GM20000 (cell line): Measurements from ENCODE around the gene VASP.
A peak's percentile ranks its signal among the peaks of the same experiment; 100 is the strongest.

Experiments
- DNase-seq: peaks from one replicate; pipeline ENCODE4 v3.0.0; 2012; ENCODE audit warnings: low spot score
- CTCF ChIP-seq: IDR thresholded peaks from 2 replicates; pipeline ENCODE4 v1.5.1; 2012; ENCODE audit warnings: mild to moderate bottlenecking, control low read depth; ENCODE audit errors: extremely low read depth, missing control alignments

VASP gene

DNA sequence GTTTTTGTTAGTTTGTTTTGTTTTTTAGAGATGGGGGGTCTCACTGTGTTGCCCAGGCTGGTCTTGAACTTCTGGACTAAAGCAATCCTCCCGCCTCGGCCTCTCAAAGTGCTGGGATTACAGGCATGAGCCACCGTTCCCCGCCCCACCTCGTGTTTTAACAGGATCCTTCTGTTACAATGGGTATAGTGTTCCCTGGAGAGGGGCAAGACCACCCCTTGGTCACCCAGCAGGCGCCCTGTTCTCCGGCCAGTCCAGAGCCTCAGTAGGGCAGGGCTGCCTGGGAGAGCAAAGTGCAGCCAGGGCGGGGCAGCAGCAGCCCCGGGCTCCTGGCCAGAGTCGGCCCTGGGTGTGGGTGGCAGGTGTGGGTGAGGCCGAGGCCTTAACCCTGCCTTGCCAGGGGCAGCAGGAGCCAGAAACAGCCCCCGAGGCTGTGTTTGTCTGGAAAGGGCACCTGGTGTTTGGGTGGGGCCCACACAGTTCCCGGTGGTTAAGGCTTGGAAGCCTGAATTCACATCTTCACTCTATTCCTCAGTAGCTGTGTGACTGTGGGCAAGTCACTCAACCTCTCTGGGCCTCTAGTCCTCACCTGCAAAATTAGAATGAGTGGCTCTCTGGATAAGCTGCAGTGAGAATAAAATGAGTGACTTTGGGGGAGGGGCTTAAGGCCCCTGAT, 7.2 kb downstream of the VASP start:
- DNase-seq, result peak; percentile 30
- no peak for TF ChIP-seq CTCF

- no peak for TF ChIP-seq CTCF
- peak; percentile 67 for DNase-seq
Observed at GRCh38 chr19:45515081-45515624, 7.9 kb downstream of the VASP start.

DNA sequence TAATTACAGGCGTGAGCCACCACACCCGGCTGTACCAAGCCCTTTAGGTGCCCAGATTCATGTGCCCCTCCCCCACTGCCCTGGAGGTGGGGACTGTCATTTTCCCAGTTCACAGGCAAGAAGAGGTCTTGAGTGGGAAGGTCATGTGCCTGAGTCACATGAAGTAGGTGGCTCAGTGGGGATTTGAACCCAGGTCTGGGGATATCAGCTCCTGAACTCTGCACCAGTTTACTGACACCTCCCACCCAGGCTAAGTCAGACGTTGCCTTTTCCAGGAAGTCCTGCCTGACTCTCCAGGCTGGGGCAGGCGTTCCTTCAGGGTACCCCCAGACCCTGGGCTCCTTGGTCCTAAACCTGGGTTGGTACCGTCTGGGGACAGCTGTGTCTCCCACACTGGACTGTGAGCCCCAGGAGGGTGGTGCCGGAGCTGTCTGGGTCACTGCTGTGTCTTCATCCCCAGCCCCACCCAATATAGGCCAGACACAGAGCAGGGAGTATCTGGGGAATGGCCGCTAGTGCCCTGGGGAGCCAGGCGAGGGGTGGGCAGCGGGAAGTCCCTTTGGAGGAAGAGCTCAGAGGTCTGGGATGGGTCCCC, 8.6 kb downstream of the VASP start:
- no peak for TF ChIP-seq CTCF
- peak; percentile 44 for DNase-seq

- no peak for DNase-seq
Observed at GRCh38 chr19:45517238-45517637, 10.0 kb downstream of the VASP start.

DNA sequence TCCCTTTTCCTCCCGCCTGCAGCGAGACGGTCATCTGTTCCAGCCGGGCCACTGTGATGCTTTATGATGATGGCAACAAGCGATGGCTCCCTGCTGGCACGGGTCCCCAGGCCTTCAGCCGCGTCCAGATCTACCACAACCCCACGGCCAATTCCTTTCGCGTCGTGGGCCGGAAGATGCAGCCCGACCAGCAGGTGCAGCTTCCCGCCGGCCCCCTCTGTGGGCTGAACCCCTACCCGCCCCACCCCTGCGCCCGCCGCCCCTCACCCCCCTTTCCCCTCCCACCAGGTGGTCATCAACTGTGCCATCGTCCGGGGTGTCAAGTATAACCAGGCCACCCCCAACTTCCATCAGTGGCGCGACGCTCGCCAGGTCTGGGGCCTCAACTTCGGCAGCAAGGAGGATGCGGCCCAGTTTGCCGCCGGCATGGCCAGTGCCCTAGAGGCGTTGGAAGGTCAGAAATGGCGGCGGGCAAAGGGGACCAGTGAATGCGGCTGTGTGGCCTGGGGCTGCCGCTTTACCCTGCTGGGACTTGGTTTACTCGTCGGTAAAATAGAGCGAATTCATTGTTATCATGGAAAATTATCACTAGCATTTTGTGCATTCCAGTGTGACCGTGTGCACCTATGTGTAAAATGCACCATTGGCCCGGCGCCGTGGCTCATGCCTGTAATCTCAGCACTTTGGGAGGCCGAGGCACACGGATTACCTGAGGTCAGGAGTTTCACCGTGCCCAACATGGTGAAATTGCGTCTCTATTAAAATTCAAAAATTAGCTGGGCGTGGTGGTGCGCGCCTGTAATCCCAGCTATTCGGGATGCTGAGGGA, 10.6 kb downstream of the VASP start:
- DNase-seq, result no peak
- TF ChIP-seq CTCF, result no peak

More at GRCh38 chr19:45517238-45517637, 10.0 kb downstream of the VASP start:
- no peak for TF ChIP-seq CTCF

DNA sequence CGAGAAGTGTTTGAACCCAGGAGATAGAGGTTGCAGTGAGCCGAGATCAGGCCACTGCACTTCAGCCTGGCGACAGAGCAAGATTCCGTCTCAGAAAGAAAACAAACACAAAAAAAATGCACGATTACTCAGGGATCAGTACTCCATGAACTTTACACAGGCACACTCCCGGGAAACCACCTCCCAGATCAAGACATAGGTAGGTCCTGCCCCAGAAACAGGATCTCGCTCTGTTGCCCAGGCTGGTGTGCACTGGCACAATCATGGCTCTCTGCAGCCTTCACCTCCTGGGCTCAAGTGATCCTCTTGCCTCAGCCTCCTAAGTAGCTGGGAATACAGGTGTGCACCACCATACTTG, 11.2 kb downstream of the VASP start:
- no peak for DNase-seq
- no peak for TF ChIP-seq CTCF
